Astrocyte (in vitro differentiated cells and primary cell): Measurements from ENCODE around the gene MICAL3. TPM values are rescaled to one million over a fixed set of nuclear protein-coding genes. Genes with fewer than 3 reads are reported as not detected.

Experiments
- DNase-seq: peaks from one replicate; pipeline ENCODE4 v3.0.0-alpha.2; 2010; ENCODE audit warnings: low read depth
- FAIRE-seq: peaks from 2 replicates; lab custom pipeline; 2011; peaks lifted over from hg19 to GRCh38; lab: Jason Lieb, UNC
- H2AFZ ChIP-seq: 2 replicates; pipeline ENCODE4 v1.6.0; 2012; ENCODE audit warnings: low read depth, low read length, inconsistent platforms
- H3K27ac ChIP-seq: 2 replicates; pipeline ENCODE4 v1.5.1; 2011; ENCODE audit warnings: low read depth, low read length, inconsistent platforms
- H3K27me3 ChIP-seq: 2 replicates; pipeline ENCODE4 v1.6.0; 2011; ENCODE audit warnings: low read length, inconsistent platforms; ENCODE audit not compliant: insufficient read depth
- H3K36me3 ChIP-seq: 2 replicates; pipeline ENCODE4 v1.5.1; 2011; ENCODE audit warnings: low read length, inconsistent platforms; ENCODE audit not compliant: insufficient read depth
- H3K4me1 ChIP-seq: 2 replicates; pipeline ENCODE4 v1.5.1; 2011; ENCODE audit warnings: low read length, inconsistent platforms; ENCODE audit not compliant: insufficient read depth
- H3K4me2 ChIP-seq: 2 replicates; pipeline ENCODE4 v1.6.0; 2012; ENCODE audit warnings: low read length, inconsistent platforms
- H3K4me3 ChIP-seq: 2 replicates; pipeline ENCODE4 v1.5.1; 2011; ENCODE audit warnings: low read depth, mild to moderate bottlenecking, low read length, inconsistent platforms; ENCODE audit not compliant: insufficient read depth
- H3K79me2 ChIP-seq: 2 replicates; pipeline ENCODE4 v1.6.0; 2012; ENCODE audit warnings: mild to moderate bottlenecking, low read length, inconsistent platforms; ENCODE audit not compliant: insufficient read depth
- H3K9ac ChIP-seq: 2 replicates; pipeline ENCODE4 v1.6.0; 2012; ENCODE audit warnings: mild to moderate bottlenecking, low read length, inconsistent platforms
- H3K9me3 ChIP-seq: 2 replicates; pipeline ENCODE4 v1.5.1; 2012; ENCODE audit warnings: low read depth, mild to moderate bottlenecking, low read length, inconsistent platforms; ENCODE audit not compliant: insufficient read depth
- H4K20me1 ChIP-seq: 2 replicates; pipeline ENCODE4 v1.6.0; 2012; ENCODE audit warnings: low read length, inconsistent platforms; ENCODE audit not compliant: insufficient read depth
- H3K27ac Mint-ChIP-seq: one replicate; pipeline ENCODE4 v1.8.0; 2021; ENCODE audit warnings: mild to moderate bottlenecking, mixed read lengths; ENCODE audit not compliant: unreplicated experiment
- H3K27me3 Mint-ChIP-seq: one replicate; pipeline ENCODE4 v1.8.0; 2021; ENCODE audit warnings: low read depth, mixed read lengths; ENCODE audit not compliant: unreplicated experiment
- H3K36me3 Mint-ChIP-seq: one replicate; pipeline ENCODE4 v1.8.0; 2021; ENCODE audit warnings: low read depth, mixed read lengths; ENCODE audit not compliant: unreplicated experiment
- H3K4me1 Mint-ChIP-seq: one replicate; pipeline ENCODE4 v1.8.0; 2021; ENCODE audit warnings: low read depth, mixed read lengths; ENCODE audit not compliant: unreplicated experiment
- H3K4me3 Mint-ChIP-seq: one replicate; pipeline ENCODE4 v1.8.0; 2021; ENCODE audit warnings: mild to moderate bottlenecking, moderate library complexity, mixed read lengths; ENCODE audit not compliant: unreplicated experiment
- H3K9me3 Mint-ChIP-seq: one replicate; pipeline ENCODE4 v1.8.0; 2021; ENCODE audit warnings: mild to moderate bottlenecking, mixed read lengths; ENCODE audit not compliant: unreplicated experiment
- CTCF ChIP-seq: IDR thresholded peaks from 2 replicates; pipeline ENCODE4 v1.5.1; 2011; ENCODE audit warnings: low read depth, mild to moderate bottlenecking, inconsistent platforms, low read length, moderate library complexity; ENCODE audit not compliant: insufficient read depth
- EZH2 ChIP-seq: IDR thresholded peaks from 2 replicates; pipeline ENCODE4 v1.6.1; 2012; ENCODE audit warnings: mild to moderate bottlenecking, low read length, inconsistent platforms; ENCODE audit not compliant: insufficient read depth
- total RNA-seq: library from RNA; stranded (reverse); gene quantifications from 2 replicates; pipeline ENCODE4 v1.2.1, GENCODE V29; 2021

MICAL3 gene
- total RNA-seq, 1 donor from 2014 or later, result 113 TPM

- Histone ChIP-seq H3K27ac (no peak overlapping the region), H3K4me3 (no peak overlapping the region), H4K20me1 (peaks cover 82% of the 10 kb centered on the region), H3K9me3 (no peaks in the 10 kb centered on the region), H3K27me3 (no peaks in the 10 kb centered on the region), H3K4me2 (no peak overlapping the region), H3K4me1 (peaks cover 11% of the 10 kb centered on the region), H3K36me3 (no peaks in the 10 kb centered on the region), H3K9ac (no peak overlapping the region), H2AFZ (no peak overlapping the region), H3K79me2 (peaks cover 86% of the 10 kb centered on the region)
- H3K27ac Mint-ChIP-seq, result no peak overlapping the region
- no peak for TF ChIP-seq CTCF
- no peak for DNase-seq
- H3K4me1 Mint-ChIP-seq, result peaks cover 36% of the 10 kb centered on the region
- H3K4me3 Mint-ChIP-seq, result no peak overlapping the region
- no peaks in the 10 kb centered on the region for H3K9me3 Mint-ChIP-seq
- peaks cover 5% of the 10 kb centered on the region for H3K36me3 Mint-ChIP-seq
- H3K27me3 Mint-ChIP-seq, result no peaks in the 10 kb centered on the region
- no peak for FAIRE-seq
These were observed 70.0 kb downstream of the MICAL3 start for GRCh38 chr22:17954200-17954859.

- TF ChIP-seq CTCF (no peak), EZH2 (no peak)
- no peak overlapping the region for H3K4me3 ChIP-seq
These were observed 71.2 kb downstream of the MICAL3 start for GRCh38 chr22:17953147-17953546.

GRCh38 chr22:17952273-17952801, 72.0 kb downstream of the MICAL3 start:
- peaks cover 94% of the 10 kb centered on the region for H3K79me2 ChIP-seq
- H3K9ac ChIP-seq, result no peak overlapping the region
- no peaks in the 10 kb centered on the region for H3K27me3 Mint-ChIP-seq

More at GRCh38 chr22:17953147-17953546, 71.2 kb downstream of the MICAL3 start:
- DNase-seq, result no peak
- H4K20me1 ChIP-seq, result peaks cover 90% of the 10 kb centered on the region
- H3K9me3 ChIP-seq, result no peaks in the 10 kb centered on the region
- H3K4me1 ChIP-seq, result peaks cover 11% of the 10 kb centered on the region
- H3K36me3 Mint-ChIP-seq, result peaks cover 5% of the 10 kb centered on the region
- no peaks in the 10 kb centered on the region for H3K36me3 ChIP-seq
- FAIRE-seq, result no peak
- no peaks in the 10 kb centered on the region for H3K9me3 Mint-ChIP-seq
- no peak overlapping the region for H3K27ac Mint-ChIP-seq
- no peak overlapping the region for H3K4me2 ChIP-seq
- H2AFZ ChIP-seq, result no peak overlapping the region
- H3K4me1 Mint-ChIP-seq, result peaks cover 38% of the 10 kb centered on the region
- H3K4me3 Mint-ChIP-seq, result no peak overlapping the region
- no peaks in the 10 kb centered on the region for H3K27me3 Mint-ChIP-seq
- no peaks in the 10 kb centered on the region for H3K27me3 ChIP-seq
- no peak overlapping the region for H3K27ac ChIP-seq
- H3K79me2 ChIP-seq, result peaks cover 94% of the 10 kb centered on the region
- H3K9ac ChIP-seq, result no peak overlapping the region

More at GRCh38 chr22:17952273-17952801, 72.0 kb downstream of the MICAL3 start:
- H3K4me1 ChIP-seq, result peaks cover 11% of the 10 kb centered on the region
- DNase-seq (no peak), FAIRE-seq (no peak)
- peaks cover 88% of the 10 kb centered on the region for H4K20me1 ChIP-seq
- no peak overlapping the region for H3K27ac Mint-ChIP-seq
- H3K27ac ChIP-seq, result no peak overlapping the region
- TF ChIP-seq CTCF (no peak), EZH2 (no peak)
- no peaks in the 10 kb centered on the region for H3K9me3 Mint-ChIP-seq
- H3K9me3 ChIP-seq, result no peaks in the 10 kb centered on the region
- peaks cover 38% of the 10 kb centered on the region for H3K4me1 Mint-ChIP-seq
- no peaks in the 10 kb centered on the region for H3K27me3 ChIP-seq
- H3K4me3 Mint-ChIP-seq, result no peak overlapping the region
- no peak overlapping the region for H3K4me2 ChIP-seq
- no peak overlapping the region for H3K4me3 ChIP-seq
- H2AFZ ChIP-seq, result no peak overlapping the region
- peaks cover 5% of the 10 kb centered on the region for H3K36me3 Mint-ChIP-seq
- H3K36me3 ChIP-seq, result no peaks in the 10 kb centered on the region
